HEK293 (cell line): ENCODE results near the gene DNAH9.

ENCODE experiments used
- CTCF ChIA-PET: fragments of 350-600 bp; formaldehyde crosslinking; extraction: SDS; loops from one replicate; lab custom pipeline; 2021; ENCODE audit warnings: antibody characterized with exemption; lab: Yijun Ruan, JAX
- POLR2A ChIA-PET: fragments of 300-600 bp; formaldehyde crosslinking; extraction: SDS; loops from one replicate; lab custom pipeline; 2020; ENCODE audit warnings: antibody characterized with exemption, inconsistent platforms; lab: Yijun Ruan, JAX
- H3K27ac ChIP-seq: fragments of 200-500 bp; sonication (Bioruptor generic); 2 replicates; pipeline ENCODE4 v1.5.1; 2014; ENCODE audit warnings: low read depth, low read length, control low read depth, inconsistent platforms; ENCODE audit errors: extremely low read depth
- H3K36me3 ChIP-seq, 2 experiments: fragments of 200-500 bp in 1 of 2; sonication (Bioruptor generic) in 1 of 2; 1 replicate in 1 of 2; 2 replicates in 1 of 2; pipeline ENCODE4 v1.5.1; 2014 to 2017; ENCODE audit warnings: inconsistent platforms in 2 of 2, low read length in 2 of 2; ENCODE audit not compliant: control insufficient read depth in 2 of 2, insufficient read depth in 1 of 2
- H3K4me1 ChIP-seq: fragments of 200-500 bp; sonication (Bioruptor generic); 2 replicates; pipeline ENCODE4 v1.5.1; 2014; ENCODE audit warnings: mild to moderate bottlenecking, low read length, inconsistent platforms; ENCODE audit not compliant: control insufficient read depth, insufficient read depth
- H3K4me3 ChIP-seq: 2 replicates; pipeline ENCODE4 v1.5.1; 2011; ENCODE audit warnings: low read depth, mild to moderate bottlenecking, control low read depth, low read length, moderate library complexity
- H3K9me3 ChIP-seq: fragments of 200-500 bp; sonication (Bioruptor generic); 2 replicates; pipeline ENCODE4 v1.5.1; 2014; ENCODE audit warnings: low read depth, low read length, inconsistent platforms; ENCODE audit not compliant: control insufficient read depth, insufficient read depth
- BCL11B ChIP-seq: fragments of 450-650 bp; formaldehyde crosslinking; IDR thresholded peaks from 2 replicates; pipeline ENCODE4 v1.5.1; 2016; ENCODE audit warnings: low read depth, missing biosample characterization, missing genetic modification characterization
- IKZF3 ChIP-seq: fragments of 450-650 bp; IDR thresholded peaks from 2 replicates; pipeline ENCODE4 v1.5.0; 2018; ENCODE audit warnings: missing biosample characterization, mild to moderate bottlenecking, missing genetic modification characterization, moderate library complexity
- PRDM1 ChIP-seq: fragments of 450-650 bp; formaldehyde crosslinking; IDR thresholded peaks from 2 replicates; pipeline ENCODE4; 2016; ENCODE audit warnings: missing biosample characterization, missing genetic modification characterization
- SETDB1 ChIP-seq: IDR thresholded peaks from one replicate; pipeline ENCODE4 v1.6.1; 2017; ENCODE audit warnings: mild to moderate bottlenecking, low read length, moderate library complexity, mixed read lengths; ENCODE audit not compliant: insufficient read length
- ZBTB17 ChIP-seq: fragments of 450-650 bp; formaldehyde crosslinking; IDR thresholded peaks from 2 replicates; pipeline ENCODE4 v1.5.1; 2016; ENCODE audit warnings: missing biosample characterization, missing genetic modification characterization
- ZBTB48 ChIP-seq: fragments of 450-650 bp; formaldehyde crosslinking; IDR thresholded peaks from 2 replicates; pipeline ENCODE4 v1.5.1; 2016; ENCODE audit warnings: missing biosample characterization, missing genetic modification characterization
- ZFHX2 ChIP-seq: fragments of 450-650 bp; formaldehyde crosslinking; conservative IDR thresholded peaks from 2 replicates; pipeline ENCODE4 v1.5.1; 2016; ENCODE audit warnings: missing biosample characterization, missing genetic modification characterization
- ZFP3 ChIP-seq: fragments of 450-650 bp; formaldehyde crosslinking; IDR thresholded peaks from 2 replicates; pipeline ENCODE4 v1.5.1; 2016; ENCODE audit warnings: low read depth, missing biosample characterization, missing genetic modification characterization
- ZNF138 ChIP-seq: fragments of 450-650 bp; formaldehyde crosslinking; IDR thresholded peaks from 2 replicates; pipeline ENCODE4 v1.5.1; 2016; ENCODE audit warnings: missing biosample characterization, missing genetic modification characterization, borderline replicate concordance
- ZNF146 ChIP-seq: fragments of 450-650 bp; formaldehyde crosslinking; IDR thresholded peaks from 2 replicates; pipeline ENCODE4 v1.5.1; 2016; ENCODE audit warnings: missing biosample characterization, missing genetic modification characterization
- ZNF324 ChIP-seq: fragments of 450-650 bp; formaldehyde crosslinking; IDR thresholded peaks from 2 replicates; pipeline ENCODE4 v1.5.1; 2016; ENCODE audit warnings: missing biosample characterization, missing genetic modification characterization
- ZNF350 ChIP-seq: fragments of 450-650 bp; formaldehyde crosslinking; IDR thresholded peaks from 2 replicates; pipeline ENCODE4 v1.5.0; 2017; ENCODE audit warnings: missing biosample characterization, mild to moderate bottlenecking, missing genetic modification characterization
- ZNF404 ChIP-seq: fragments of 450-650 bp; formaldehyde crosslinking; IDR thresholded peaks from 2 replicates; pipeline ENCODE4 v1.5.1; 2017; ENCODE audit warnings: missing biosample characterization, missing genetic modification characterization
- ZNF433 ChIP-seq: fragments of 450-650 bp; formaldehyde crosslinking; IDR thresholded peaks from 2 replicates; pipeline ENCODE4 v1.5.1; 2016; ENCODE audit warnings: missing biosample characterization, missing genetic modification characterization, low read depth
- ZNF529 ChIP-seq: fragments of 450-650 bp; formaldehyde crosslinking; IDR thresholded peaks from 2 replicates; pipeline ENCODE4 v1.5.1; 2017; ENCODE audit warnings: missing genetic modification characterization, missing biosample characterization; ENCODE audit not compliant: insufficient replicate concordance
- ZNF660 ChIP-seq: fragments of 450-650 bp; IDR thresholded peaks from 2 replicates; pipeline ENCODE4 v1.5.1; 2018; ENCODE audit warnings: missing biosample characterization, mild to moderate bottlenecking, missing genetic modification characterization
- ZNF830 ChIP-seq: fragments of 450-650 bp; IDR thresholded peaks from 2 replicates; pipeline ENCODE4 v1.5.0; 2018; ENCODE audit warnings: missing biosample characterization, missing genetic modification characterization, low read depth, mild to moderate bottlenecking, moderate library complexity
- ZNF843 ChIP-seq: fragments of 450-650 bp; formaldehyde crosslinking; IDR thresholded peaks from 2 replicates; pipeline ENCODE4 v1.5.1; 2016; ENCODE audit warnings: missing biosample characterization, missing genetic modification characterization
- TF ChIP-seq, protein P1 (sequence below): fragments of 450-650 bp; formaldehyde crosslinking; IDR thresholded peaks from 2 replicates; pipeline ENCODE4 v1.5.1; 2016; ENCODE audit warnings: missing biosample characterization, missing genetic modification characterization
- TF ChIP-seq, protein P2 (sequence below): fragments of 450-650 bp; formaldehyde crosslinking; IDR thresholded peaks from 2 replicates; pipeline ENCODE4 v1.5.1; 2017; ENCODE audit warnings: missing biosample characterization, missing genetic modification characterization
- TF ChIP-seq, protein P3 (sequence below): fragments of 450-650 bp; formaldehyde crosslinking; IDR thresholded peaks from 2 replicates; pipeline ENCODE4 v1.5.1; 2016; ENCODE audit warnings: missing biosample characterization, missing genetic modification characterization
- TF ChIP-seq, protein P4 (sequence below): fragments of 450-650 bp; formaldehyde crosslinking; IDR thresholded peaks from 2 replicates; pipeline ENCODE4 v1.5.1; 2016; ENCODE audit warnings: missing biosample characterization, missing genetic modification characterization

The DNAH9 gene

DNA sequence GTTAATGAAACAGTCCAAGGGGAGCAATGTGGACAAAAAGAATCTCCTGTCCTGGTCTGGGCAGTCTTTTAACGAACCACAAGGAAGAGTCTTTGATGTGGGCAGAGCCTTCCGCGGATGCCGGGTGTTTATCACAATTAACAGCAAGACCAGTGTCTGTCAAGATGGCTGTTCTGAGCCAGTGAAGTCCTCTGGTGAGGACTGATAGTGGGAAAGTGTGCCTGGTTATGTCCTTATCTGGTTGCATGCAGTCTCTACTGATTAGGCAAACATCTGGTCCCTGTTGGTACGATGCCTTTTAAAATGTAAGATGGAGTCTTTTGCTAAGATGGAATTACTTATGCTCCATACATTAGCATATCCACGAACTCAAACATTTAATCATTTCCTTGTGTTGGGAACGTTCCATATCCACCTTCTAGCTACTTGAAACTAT, 310.5 kb downstream of the DNAH9 start (continued):
- no peak for TF ChIP-seq ZNF146 (tag by site-specific recombination)

DNA sequence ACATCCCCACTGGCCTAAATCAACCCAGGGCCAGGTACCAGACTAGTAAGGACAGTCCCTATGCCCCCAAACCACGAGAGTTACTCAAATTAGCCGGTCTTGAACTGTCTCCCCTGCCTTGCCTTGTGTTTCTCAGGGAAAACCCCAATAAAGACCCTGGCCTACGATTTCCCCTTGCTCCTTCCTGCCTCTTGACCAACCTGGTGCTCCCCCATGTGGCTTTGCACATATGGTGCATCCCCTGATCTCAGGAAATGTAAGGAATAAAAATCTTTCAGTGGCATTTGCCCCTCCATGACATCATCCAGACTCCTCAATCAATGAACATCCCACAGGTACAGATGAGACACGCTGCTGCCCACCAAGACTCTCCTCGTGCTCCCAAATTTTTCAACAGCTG, 311.1 kb downstream of the DNAH9 start:
- no peak for TF ChIP-seq ZNF404 (tag by site-specific recombination)
- TF ChIP-seq, protein P1, sequence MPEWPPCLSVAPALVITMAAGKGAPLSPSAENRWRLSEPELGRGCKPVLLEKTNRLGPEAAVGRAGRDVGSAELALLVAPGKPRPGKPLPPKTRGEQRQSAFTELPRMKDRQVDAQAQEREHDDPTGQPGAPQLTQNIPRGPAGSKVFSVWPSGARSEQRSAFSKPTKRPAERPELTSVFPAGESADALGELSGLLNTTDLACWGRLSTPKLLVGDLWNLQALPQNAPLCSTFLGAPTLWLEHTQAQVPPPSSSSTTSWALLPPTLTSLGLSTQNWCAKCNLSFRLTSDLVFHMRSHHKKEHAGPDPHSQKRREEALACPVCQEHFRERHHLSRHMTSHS (tag by site-specific recombination), result no peak
- TF ChIP-seq ZNF830 (tag by site-specific recombination), result no peak
- TF ChIP-seq SETDB1, result no peak
- TF ChIP-seq ZBTB17 (tag by site-specific recombination), result no peak
- TF ChIP-seq ZNF529 (tag by site-specific recombination), result no peak
- no peak for TF ChIP-seq ZNF324 (tag by site-specific recombination)
- TF ChIP-seq ZBTB48 (tag by site-specific recombination), result no peak
- TF ChIP-seq, protein P2, sequence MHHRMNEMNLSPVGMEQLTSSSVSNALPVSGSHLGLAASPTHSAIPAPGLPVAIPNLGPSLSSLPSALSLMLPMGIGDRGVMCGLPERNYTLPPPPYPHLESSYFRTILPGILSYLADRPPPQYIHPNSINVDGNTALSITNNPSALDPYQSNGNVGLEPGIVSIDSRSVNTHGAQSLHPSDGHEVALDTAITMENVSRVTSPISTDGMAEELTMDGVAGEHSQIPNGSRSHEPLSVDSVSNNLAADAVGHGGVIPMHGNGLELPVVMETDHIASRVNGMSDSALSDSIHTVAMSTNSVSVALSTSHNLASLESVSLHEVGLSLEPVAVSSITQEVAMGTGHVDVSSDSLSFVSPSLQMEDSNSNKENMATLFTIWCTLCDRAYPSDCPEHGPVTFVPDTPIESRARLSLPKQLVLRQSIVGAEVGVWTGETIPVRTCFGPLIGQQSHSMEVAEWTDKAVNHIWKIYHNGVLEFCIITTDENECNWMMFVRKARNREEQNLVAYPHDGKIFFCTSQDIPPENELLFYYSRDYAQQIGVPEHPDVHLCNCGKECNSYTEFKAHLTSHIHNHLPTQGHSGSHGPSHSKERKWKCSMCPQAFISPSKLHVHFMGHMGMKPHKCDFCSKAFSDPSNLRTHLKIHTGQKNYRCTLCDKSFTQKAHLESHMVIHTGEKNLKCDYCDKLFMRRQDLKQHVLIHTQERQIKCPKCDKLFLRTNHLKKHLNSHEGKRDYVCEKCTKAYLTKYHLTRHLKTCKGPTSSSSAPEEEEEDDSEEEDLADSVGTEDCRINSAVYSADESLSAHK, result no peak
- TF ChIP-seq ZFP3 (tag by site-specific recombination), result no peak
- TF ChIP-seq, protein P3, sequence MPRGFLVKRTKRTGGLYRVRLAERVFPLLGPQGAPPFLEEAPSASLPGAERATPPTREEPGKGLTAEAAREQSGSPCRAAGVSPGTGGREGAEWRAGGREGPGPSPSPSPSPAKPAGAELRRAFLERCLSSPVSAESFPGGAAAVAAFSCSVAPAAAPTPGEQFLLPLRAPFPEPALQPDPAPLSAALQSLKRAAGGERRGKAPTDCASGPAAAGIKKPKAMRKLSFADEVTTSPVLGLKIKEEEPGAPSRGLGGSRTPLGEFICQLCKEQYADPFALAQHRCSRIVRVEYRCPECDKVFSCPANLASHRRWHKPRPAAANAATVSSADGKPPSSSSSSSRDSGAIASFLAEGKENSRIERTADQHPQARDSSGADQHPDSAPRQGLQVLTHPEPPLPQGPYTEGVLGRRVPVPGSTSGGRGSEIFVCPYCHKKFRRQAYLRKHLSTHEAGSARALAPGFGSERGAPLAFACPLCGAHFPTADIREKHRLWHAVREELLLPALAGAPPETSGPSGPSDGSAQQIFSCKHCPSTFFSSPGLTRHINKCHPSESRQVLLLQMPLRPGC, result no peak
- TF ChIP-seq ZFHX2 (tag by site-specific recombination), result no peak
- no peak for TF ChIP-seq ZNF433 (tag by site-specific recombination)
- TF ChIP-seq IKZF3 (tag by site-specific recombination), result no peak
- TF ChIP-seq, protein P4, sequence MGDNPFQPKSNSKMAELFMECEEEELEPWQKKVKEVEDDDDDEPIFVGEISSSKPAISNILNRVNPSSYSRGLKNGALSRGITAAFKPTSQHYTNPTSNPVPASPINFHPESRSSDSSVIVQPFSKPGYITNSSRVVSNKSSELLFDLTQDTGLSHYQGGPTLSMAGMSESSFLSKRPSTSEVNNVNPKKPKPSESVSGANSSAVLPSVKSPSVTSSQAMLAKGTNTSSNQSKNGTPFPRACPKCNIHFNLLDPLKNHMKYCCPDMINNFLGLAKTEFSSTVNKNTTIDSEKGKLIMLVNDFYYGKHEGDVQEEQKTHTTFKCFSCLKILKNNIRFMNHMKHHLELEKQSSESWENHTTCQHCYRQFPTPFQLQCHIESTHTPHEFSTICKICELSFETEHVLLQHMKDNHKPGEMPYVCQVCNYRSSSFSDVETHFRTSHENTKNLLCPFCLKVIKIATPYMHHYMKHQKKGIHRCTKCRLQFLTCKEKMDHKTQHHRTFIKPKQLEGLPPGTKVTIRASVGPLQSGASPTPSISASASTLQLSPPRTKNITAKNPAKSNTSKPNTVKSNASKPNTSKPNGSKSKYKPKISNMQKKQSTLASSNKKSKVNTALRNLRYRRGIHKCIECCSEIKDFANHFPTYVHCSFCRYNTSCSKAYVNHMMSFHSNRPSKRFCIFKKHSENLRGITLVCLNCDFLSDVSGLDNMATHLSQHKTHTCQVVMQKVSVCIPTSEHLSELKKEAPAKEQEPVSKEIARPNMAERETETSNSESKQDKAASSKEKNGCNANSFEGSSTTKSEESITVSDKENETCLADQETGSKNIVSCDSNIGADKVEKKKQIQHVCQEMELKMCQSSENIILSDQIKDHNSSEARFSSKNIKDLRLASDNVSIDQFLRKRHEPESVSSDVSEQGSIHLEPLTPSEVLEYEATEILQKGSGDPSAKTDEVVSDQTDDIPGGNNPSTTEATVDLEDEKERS (tag by site-specific recombination), result no peak
- Histone ChIP-seq H3K27ac (no peak overlapping the region), H3K4me1 (no peaks in the 10 kb centered on the region), H3K9me3 (no peaks in the 10 kb centered on the region; the same call in 1 of the 2 replicates), H3K4me3 (no peak overlapping the region), H3K36me3 (no peaks in the 10 kb centered on the region)
- POLR2A ChIA-PET, result no interaction called here
- CTCF ChIA-PET, result interaction anchor here (0.8 to 1.2 kb wide), 2 partner anchors 10 to 796 kb away, joined by 3 read pairs; no protein-coding TSS in a partner anchor

DNA sequence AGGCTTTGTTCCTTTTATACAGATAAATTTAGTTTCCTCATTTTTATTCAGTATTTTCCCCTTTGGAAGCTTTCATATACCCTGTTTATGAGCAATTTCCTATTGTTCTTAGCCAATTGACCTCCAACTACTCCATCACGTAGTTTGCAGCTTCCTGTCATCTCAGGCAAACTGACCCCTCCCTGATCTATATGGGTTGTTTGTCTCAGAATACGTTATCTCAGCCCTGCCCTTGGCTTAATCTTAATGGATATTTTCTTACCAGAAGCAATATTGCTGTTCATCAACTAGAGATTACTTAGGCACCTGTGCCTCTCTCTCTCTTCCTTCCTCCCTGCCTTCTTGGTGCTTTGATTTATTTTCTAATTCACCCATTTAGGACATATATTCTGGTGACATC, 317.8 kb downstream of the DNAH9 start:
- CTCF ChIA-PET, result interaction anchor here (0.6 to 1.9 kb wide), 3 partner anchors 20 to 344 kb away, joined by 3 to 7 read pairs (median 3); no protein-coding TSS in a partner anchor

More for the DNA sequence above, 317.8 kb downstream of the DNAH9 start:
- Histone ChIP-seq H3K36me3 (no peaks in the 10 kb centered on the region), H3K9me3 (no peaks in the 10 kb centered on the region; the same call in 1 of the 2 replicates), H3K27ac (no peak overlapping the region), H3K4me3 (no peak overlapping the region), H3K4me1 (no peaks in the 10 kb centered on the region)
- POLR2A ChIA-PET, result no interaction called here
- no peak for TF ChIP-seq ZFHX2 (tag by site-specific recombination)
- TF ChIP-seq ZNF138, result no peak
- no peak for TF ChIP-seq BCL11B
- no peak for TF ChIP-seq ZNF350
- TF ChIP-seq PRDM1 (tag by site-specific recombination), result no peak
- no peak for TF ChIP-seq ZNF660 (tag by site-specific recombination)
- no peak for TF ChIP-seq ZNF843 (tag by site-specific recombination)
- TF ChIP-seq, all 188 proteins: peak for 0
